Measurements from ENCODE around the gene TMEM151A.

- TF ChIP-seq CTCF (IDR thresholded peaks at IDR 0.05) (no peak), POLR2A (IDR thresholded peaks at IDR 0.05) (no peak), POLR2AphosphoS5 (IDR thresholded peaks at IDR 0.05) (no peak), EP300 (IDR thresholded peaks at IDR 0.05) (no peak)
These were observed 44.4 kb upstream of the TMEM151A start for GRCh38 chr11:66247295-66247694.
